ENCODE results near the gene AMPH. TPM values are rescaled to one million over a fixed set of nuclear protein-coding genes. Genes with fewer than 3 reads are reported as not detected.
"Not testable (repeated sequence)": the region's sequence is repeated elsewhere in the genome, so short reads cannot be mapped to it uniquely, and the experiment has no call there.

AMPH gene
- total RNA-seq, 1 donor from 2014 or later, result 32.4 TPM

DNA sequence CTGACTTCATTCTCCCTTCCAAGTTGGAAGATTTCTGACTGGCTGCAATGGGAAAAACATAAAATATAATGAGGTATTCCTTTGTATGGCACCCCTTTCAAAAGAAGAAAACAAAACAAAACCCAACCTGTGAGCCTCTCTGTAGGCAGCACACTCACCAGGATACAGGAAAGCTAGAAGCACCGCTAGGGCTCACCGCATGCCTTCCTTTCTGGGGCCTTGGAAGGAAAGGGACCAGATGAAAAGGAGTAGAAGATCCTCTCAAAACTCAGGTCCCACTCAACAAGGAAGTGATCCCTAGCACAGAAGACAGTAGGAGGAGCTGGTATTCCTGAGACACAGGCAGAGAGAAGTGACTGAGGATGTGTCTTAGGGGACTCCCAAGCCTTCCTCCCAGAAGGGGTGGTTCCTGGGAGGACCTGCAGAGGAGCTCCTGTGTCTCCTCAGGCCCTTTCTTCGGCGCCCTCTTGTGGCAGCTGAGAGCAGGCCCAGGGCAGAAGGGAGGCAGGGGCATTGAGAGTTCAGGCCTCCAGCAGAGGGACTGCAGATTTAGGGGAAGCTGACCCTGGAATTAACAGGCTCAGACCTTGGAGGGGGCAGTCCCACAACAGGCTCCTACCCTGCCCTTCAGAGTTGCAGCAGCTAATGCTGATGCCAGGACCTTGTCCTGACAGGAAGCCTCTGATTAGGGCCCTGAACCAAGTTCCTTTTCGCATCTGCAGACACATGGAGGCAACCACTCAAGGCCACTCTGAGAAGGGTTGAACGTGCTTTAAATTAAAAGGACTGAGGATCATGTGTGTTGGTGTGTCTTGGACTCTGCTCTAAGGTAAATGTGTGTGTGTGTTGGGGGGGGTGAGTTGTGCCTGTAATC, 285.6 kb downstream of the AMPH start:
- H3K27me3 Mint-ChIP-seq (ENCODE audit: low read depth), result not testable (repeated sequence)

DNA sequence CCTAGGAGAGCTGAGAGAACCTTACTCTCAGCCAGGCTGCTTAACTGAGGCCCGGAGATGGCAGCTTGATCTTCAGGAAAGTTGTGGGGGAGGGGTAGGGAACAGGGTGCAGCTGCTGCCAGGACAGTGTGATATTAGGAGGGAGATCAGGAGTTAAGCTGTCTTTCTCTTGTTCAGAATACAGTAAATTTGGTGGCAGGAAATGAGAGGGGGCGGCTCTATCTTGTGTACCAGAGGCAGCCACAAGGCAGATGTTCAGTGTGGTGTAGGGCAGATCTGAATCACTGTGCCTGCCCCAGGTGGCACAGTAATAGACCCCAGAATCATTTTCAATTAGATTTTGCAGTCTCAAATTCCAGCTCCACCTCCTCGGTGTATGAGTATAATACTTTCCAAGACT, 286.4 kb downstream of the AMPH start:
- not testable (repeated sequence) for H3K4me1 Mint-ChIP-seq; H3K27ac Mint-ChIP-seq (ENCODE audit: unreplicated experiment); H3K36me3 Mint-ChIP-seq (ENCODE audit: low read depth)

More for the DNA sequence above, 285.6 kb downstream of the AMPH start:
- TF ChIP-seq, protein P1, sequence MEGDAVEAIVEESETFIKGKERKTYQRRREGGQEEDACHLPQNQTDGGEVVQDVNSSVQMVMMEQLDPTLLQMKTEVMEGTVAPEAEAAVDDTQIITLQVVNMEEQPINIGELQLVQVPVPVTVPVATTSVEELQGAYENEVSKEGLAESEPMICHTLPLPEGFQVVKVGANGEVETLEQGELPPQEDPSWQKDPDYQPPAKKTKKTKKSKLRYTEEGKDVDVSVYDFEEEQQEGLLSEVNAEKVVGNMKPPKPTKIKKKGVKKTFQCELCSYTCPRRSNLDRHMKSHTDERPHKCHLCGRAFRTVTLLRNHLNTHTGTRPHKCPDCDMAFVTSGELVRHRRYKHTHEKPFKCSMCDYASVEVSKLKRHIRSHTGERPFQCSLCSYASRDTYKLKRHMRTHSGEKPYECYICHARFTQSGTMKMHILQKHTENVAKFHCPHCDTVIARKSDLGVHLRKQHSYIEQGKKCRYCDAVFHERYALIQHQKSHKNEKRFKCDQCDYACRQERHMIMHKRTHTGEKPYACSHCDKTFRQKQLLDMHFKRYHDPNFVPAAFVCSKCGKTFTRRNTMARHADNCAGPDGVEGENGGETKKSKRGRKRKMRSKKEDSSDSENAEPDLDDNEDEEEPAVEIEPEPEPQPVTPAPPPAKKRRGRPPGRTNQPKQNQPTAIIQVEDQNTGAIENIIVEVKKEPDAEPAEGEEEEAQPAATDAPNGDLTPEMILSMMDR (conservative IDR thresholded peaks at IDR 0.05), result peak; percentile 67
- not testable (repeated sequence) for H3K27ac Mint-ChIP-seq (ENCODE audit: unreplicated experiment); H3K9me3 Mint-ChIP-seq; H3K4me1 Mint-ChIP-seq; H3K36me3 Mint-ChIP-seq (ENCODE audit: low read depth); H3K4me3 Mint-ChIP-seq
- peak; percentile 54 for DNase-seq (ENCODE audit: low read depth, low spot score)

DNA sequence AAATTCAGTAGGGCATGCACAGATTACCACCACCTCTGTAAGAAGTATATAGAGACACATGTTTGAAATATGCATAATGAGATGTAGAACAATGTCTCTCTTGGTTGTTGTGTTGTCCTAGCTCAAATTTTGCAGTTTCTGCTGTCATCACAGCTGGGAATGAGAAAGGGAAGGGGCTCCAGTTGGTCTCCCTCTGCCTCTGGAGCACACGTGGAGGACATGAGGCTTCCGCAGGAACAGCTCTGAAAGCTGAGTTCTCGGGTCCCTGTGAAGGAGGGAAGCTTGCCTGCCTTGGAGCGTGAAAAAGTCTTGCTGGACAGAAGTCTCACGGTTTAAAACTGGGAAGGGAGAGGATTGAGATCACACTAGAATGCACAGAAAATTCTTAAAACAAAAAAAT, 289.0 kb downstream of the AMPH start:
- H3K27me3 Mint-ChIP-seq (ENCODE audit: low read depth); H3K4me1 Mint-ChIP-seq; DNase-seq (ENCODE audit: low read depth, low spot score): not testable (repeated sequence)

More for the DNA sequence above, 286.4 kb downstream of the AMPH start:
- not testable (repeated sequence) for H3K27me3 Mint-ChIP-seq (ENCODE audit: low read depth); H3K4me3 Mint-ChIP-seq; H3K9me3 Mint-ChIP-seq; DNase-seq (ENCODE audit: low read depth, low spot score)

DNA sequence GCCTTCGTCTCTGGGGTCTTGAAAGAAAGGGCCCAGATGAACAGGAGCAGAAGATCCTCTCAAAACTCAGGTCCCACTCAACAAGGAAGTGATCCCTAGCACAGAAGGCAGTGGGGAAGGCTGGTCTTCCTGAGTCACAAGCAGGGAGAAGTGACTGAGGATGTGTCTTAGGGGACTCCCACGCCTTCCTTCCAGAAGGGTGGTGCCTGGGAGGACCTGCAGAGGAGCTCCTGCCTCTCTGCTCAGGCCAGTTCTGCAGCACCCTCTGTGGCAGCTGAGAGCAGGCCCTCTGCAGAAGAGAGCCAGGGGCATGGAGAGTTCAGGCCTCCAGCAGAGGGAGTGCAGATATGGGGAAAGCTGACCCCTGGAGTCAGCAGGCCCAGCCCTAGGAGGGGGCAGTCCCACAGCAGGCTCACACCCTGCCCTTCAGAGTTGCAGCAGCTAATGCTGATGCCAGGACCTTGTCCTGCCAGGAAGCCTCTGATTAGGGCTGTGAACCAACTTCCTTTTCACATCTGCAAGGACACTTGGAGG, 289.9 kb downstream of the AMPH start:
- H3K36me3 Mint-ChIP-seq (ENCODE audit: low read depth); DNase-seq (ENCODE audit: low read depth, low spot score); H3K9me3 Mint-ChIP-seq; H3K27ac Mint-ChIP-seq (ENCODE audit: unreplicated experiment); H3K4me1 Mint-ChIP-seq; H3K27me3 Mint-ChIP-seq (ENCODE audit: low read depth); H3K4me3 Mint-ChIP-seq: not testable (repeated sequence)

More for the DNA sequence above, 289.0 kb downstream of the AMPH start:
- not testable (repeated sequence) for H3K36me3 Mint-ChIP-seq (ENCODE audit: low read depth); H3K9me3 Mint-ChIP-seq; H3K27ac Mint-ChIP-seq (ENCODE audit: unreplicated experiment); H3K4me3 Mint-ChIP-seq

DNA sequence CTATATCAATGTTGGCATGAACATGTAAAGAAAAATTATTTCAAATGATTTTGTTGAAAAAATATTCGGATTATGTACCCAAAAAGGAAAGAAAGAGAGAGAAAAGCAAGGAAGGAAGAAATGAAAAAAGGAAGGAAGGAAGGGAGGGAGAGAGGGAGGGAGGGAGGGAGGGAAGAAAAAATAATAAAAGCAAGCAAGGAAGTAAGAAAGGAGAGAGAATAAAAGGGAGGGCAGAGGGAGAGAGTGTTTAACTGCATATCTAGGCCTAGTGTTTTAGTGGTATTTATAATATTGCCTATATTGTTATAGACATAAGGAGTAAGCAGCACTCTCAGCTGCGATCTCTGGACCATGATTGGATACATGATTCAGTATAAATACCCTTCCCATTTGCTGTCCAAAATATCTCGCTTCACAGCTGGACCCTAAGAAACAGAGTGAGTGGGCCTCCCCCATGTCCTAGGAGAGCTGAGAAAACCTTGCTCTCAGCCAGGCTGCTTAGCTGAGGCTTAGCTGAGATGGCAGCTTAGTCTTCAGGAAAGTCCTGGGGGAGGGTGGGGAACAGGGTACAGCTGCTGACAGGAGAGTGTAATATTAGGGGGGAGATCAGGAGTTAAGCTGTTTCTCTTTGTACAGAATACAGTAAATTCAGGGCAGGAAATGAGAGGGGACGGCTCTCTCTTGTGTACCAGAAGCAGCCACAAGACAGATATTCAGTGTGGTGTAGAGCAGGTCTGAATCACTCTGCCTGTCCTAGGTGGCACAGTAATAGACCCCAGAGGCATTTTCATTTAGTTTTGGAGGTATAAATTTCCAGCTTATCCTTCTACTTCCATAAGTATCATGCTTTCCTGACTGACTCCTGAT, 291.0 kb downstream of the AMPH start:
- Mint-ChIP-seq H3K27me3 (ENCODE audit: low read depth) (no peaks in the 10 kb centered on the region), H3K27ac (ENCODE audit: unreplicated experiment) (no peak overlapping the region), H3K4me3 (no peak overlapping the region), H3K36me3 (ENCODE audit: low read depth) (no peaks in the 10 kb centered on the region), H3K4me1 (peaks cover 11% of the 10 kb centered on the region), H3K9me3 (no peaks in the 10 kb centered on the region)
- no peak for DNase-seq (ENCODE audit: low read depth, low spot score)
- TF ChIP-seq, protein P1 (conservative IDR thresholded peaks at IDR 0.05), result no peak

DNA sequence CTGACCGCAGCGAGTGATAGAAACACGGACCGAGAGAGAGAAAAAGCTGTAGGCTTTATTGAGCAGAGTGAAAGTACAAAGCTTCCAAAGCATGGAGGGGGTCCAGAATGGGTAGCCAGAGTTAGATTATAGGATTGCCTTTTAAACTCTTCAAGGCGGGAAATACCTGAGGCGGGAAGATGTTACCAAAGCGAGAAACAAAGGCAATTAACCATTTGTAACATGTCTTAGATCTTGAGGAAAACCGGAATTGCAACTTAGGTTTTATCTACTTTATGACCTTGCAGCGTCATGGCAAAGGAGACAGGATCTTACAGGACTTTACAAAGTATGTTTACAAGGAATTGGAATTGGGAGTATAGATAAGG, 295.0 kb downstream of the AMPH start:
- H3K27me3 Mint-ChIP-seq (ENCODE audit: low read depth), result not testable (repeated sequence)
- H3K4me1 Mint-ChIP-seq, result peaks cover 21% of the 10 kb centered on the region

DNA sequence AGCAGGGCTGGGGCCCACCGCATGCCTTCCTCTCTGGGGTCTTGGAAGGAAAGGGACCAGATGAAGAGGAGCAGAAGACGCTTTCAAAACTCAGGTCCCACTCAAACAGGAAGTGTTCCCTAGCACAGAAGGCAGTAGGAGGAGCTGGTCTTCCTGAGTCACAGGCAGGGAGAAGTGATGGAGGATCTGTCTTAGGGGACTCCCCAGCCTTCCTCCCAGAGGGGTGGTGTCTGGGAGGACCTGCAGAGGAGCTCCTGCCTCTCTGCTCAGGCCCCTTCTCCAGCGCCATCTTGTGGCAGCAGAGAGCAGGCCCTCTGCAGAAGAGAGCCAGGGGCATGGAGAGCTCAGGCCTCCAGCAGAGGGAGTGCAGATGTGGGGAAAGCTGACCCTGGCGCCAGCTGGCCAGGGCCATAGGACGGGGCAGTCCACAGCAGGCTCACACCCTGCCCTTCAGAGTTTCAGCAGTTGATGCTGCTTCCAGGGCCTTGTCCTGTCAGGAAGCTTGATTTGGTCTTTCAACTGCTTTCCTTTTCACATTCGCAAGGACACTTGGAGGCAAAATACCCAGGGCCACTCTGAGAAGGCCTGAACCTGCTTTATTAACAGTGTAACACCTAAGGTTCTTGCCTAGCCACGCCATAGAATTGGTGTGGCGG, 295.6 kb downstream of the AMPH start:
- DNase-seq (ENCODE audit: low read depth, low spot score), result peak; percentile 74
- Mint-ChIP-seq H3K27me3 (ENCODE audit: low read depth) (no peaks in the 10 kb centered on the region), H3K36me3 (ENCODE audit: low read depth) (no peaks in the 10 kb centered on the region), H3K4me1 (peaks cover 21% of the 10 kb centered on the region), H3K9me3 (no peaks in the 10 kb centered on the region), H3K4me3 (no peak overlapping the region), H3K27ac (ENCODE audit: unreplicated experiment) (no peak overlapping the region)
- TF ChIP-seq, protein P1 (conservative IDR thresholded peaks at IDR 0.05), result peak; percentile 79

More for the DNA sequence above, 295.0 kb downstream of the AMPH start:
- not testable (repeated sequence) for H3K36me3 Mint-ChIP-seq (ENCODE audit: low read depth); H3K9me3 Mint-ChIP-seq; H3K4me3 Mint-ChIP-seq; H3K27ac Mint-ChIP-seq (ENCODE audit: unreplicated experiment); DNase-seq (ENCODE audit: low read depth, low spot score)

Measured in neural crest cell (in vitro differentiated cells).